ENCODE results near the gene ANO6.

GRCh38 chr12:45312012-45312411, 96.1 kb downstream of the ANO6 start:
- no peak for TF ChIP-seq CTCF (IDR thresholded peaks at IDR 0.05)
- no peak for TF ChIP-seq EZH2 (IDR thresholded peaks at IDR 0.05; ENCODE audit: borderline replicate concordance, insufficient read depth, low read depth, low read length, poor library complexity, severe bottlenecking)

Measured in B cell (primary cell).